Neutrophil (primary cell): ENCODE measurements around the gene SPATS2L.

ENCODE experiments used
- H3K27ac ChIP-seq: fragments of 200-600 bp; sonication (generic); 2 replicates; pipeline ENCODE4 v1.5.1; 2016; ENCODE audit warnings: mild to moderate bottlenecking, moderate library complexity
- H3K27me3 ChIP-seq: fragments of 200-600 bp; sonication (generic); 2 replicates; pipeline ENCODE4 v1.6.0; 2016; ENCODE audit warnings: mild to moderate bottlenecking
- H3K36me3 ChIP-seq: fragments of 200-600 bp; sonication (generic); 2 replicates; pipeline ENCODE4 v1.5.1; 2017
- H3K4me1 ChIP-seq, 2 experiments: fragments of 200-600 bp in 1 of 2; sonication (generic) in 1 of 2; 1 replicate in 1 of 2; 2 replicates in 1 of 2; pipeline versions ENCODE4 v1.5.1 to v1.6.1; 2013 to 2016; ENCODE audit warnings: low read depth in 1 of 2, low read length in 1 of 2, mild to moderate bottlenecking in 1 of 2, moderate library complexity in 1 of 2; ENCODE audit not compliant: control insufficient read depth in 1 of 2, insufficient read depth in 1 of 2
- H3K4me3 ChIP-seq, 2 experiments: fragments of 200-600 bp in 1 of 2; sonication (generic) in 1 of 2; 1 replicate in 1 of 2; 2 replicates in 1 of 2; pipeline ENCODE4 v1.5.1; 2013 to 2016; ENCODE audit warnings: low read depth in 1 of 2, low read length in 1 of 2, mild to moderate bottlenecking in 1 of 2, moderate library complexity in 1 of 2
- H3K9me3 ChIP-seq: fragments of 200-600 bp; sonication (generic); 2 replicates; pipeline ENCODE4 v1.5.1; 2016
- CTCF ChIP-seq: fragments of 200-600 bp; sonication (generic); IDR thresholded peaks from 2 replicates; pipeline ENCODE4 v1.5.1; 2016; ENCODE audit warnings: antibody characterized with exemption

The SPATS2L gene

GRCh38 chr2:200297989-200298388 is 8.5 kb upstream of the SPATS2L start:
- no peak overlapping the region for H3K27ac ChIP-seq
- no peak for TF ChIP-seq CTCF
- H3K36me3 ChIP-seq, result no peaks in the 10 kb centered on the region
- H3K4me3 ChIP-seq, result no peak overlapping the region
- H3K9me3 ChIP-seq, result no peaks in the 10 kb centered on the region
- peaks cover 12% of the 10 kb centered on the region for H3K27me3 ChIP-seq
- H3K4me1 ChIP-seq, result no peaks in the 10 kb centered on the region

- H3K36me3 ChIP-seq, result no peaks in the 10 kb centered on the region
- no peaks in the 10 kb centered on the region for H3K4me1 ChIP-seq
- no peak overlapping the region for H3K4me3 ChIP-seq
- TF ChIP-seq CTCF, result no peak
- no peaks in the 10 kb centered on the region for H3K9me3 ChIP-seq
- no peak overlapping the region for H3K27ac ChIP-seq
- peaks cover 20% of the 10 kb centered on the region for H3K27me3 ChIP-seq
These were observed 7.7 kb upstream of the SPATS2L start for GRCh38 chr2:200298816-200299215.

- Histone ChIP-seq H3K9me3 (no peaks in the 10 kb centered on the region), H3K36me3 (no peaks in the 10 kb centered on the region), H3K27ac (no peak overlapping the region), H3K4me1 (no peaks in the 10 kb centered on the region), H3K4me3 (no peak overlapping the region), H3K27me3 (peaks cover 32% of the 10 kb centered on the region)
- no peak for TF ChIP-seq CTCF
These were observed 6.4 kb upstream of the SPATS2L start for GRCh38 chr2:200300065-200300464.

GRCh38 chr2:200300638-200301314 is 5.7 kb upstream of the SPATS2L start:
- no peaks in the 10 kb centered on the region for H3K9me3 ChIP-seq
- H3K4me1 ChIP-seq, result peaks cover 0 to under 1% of the 10 kb centered on the region in 2 experiments
- H3K27me3 ChIP-seq, result peaks cover 40% of the 10 kb centered on the region
- no peaks in the 10 kb centered on the region for H3K36me3 ChIP-seq
- no peak overlapping the region for H3K27ac ChIP-seq
- no peak overlapping the region for H3K4me3 ChIP-seq
- TF ChIP-seq CTCF, result no peak

GRCh38 chr2:200301953-200302858 is 4.3 kb upstream of the SPATS2L start:
- peaks cover 5 to 10% of the 10 kb centered on the region in 2 experiments for H3K4me1 ChIP-seq

More at GRCh38 chr2:200301953-200302858, 4.3 kb upstream of the SPATS2L start:
- Histone ChIP-seq H3K27me3 (peaks cover 48% of the 10 kb centered on the region), H3K4me3 (no peak overlapping the region), H3K36me3 (no peaks in the 10 kb centered on the region), H3K27ac (no peak overlapping the region), H3K9me3 (no peaks in the 10 kb centered on the region)
- TF ChIP-seq CTCF, result no peak
